GM12878 (cell line): ENCODE measurements around the gene NUP62.

Experiments used
- LARP7 ChIP-seq: fragments of 450-650 bp; IDR thresholded peaks from 2 replicates; pipeline ENCODE4 v1.6.1; 2017; ENCODE audit warnings: mild to moderate bottlenecking
- RAD21 ChIP-seq: IDR thresholded peaks from 2 replicates; pipeline ENCODE4 v1.6.1; 2011; ENCODE audit warnings: mild to moderate bottlenecking, low read depth, low read length, moderate library complexity; ENCODE audit not compliant: insufficient read depth
- TF ChIP-seq, protein P1 (sequence below): IDR thresholded peaks from 2 replicates; pipeline ENCODE4 v1.6.1; 2011; ENCODE audit warnings: borderline replicate concordance, low read depth, mild to moderate bottlenecking, moderate library complexity, low read length; ENCODE audit not compliant: insufficient read depth, poor library complexity, severe bottlenecking

DNA sequence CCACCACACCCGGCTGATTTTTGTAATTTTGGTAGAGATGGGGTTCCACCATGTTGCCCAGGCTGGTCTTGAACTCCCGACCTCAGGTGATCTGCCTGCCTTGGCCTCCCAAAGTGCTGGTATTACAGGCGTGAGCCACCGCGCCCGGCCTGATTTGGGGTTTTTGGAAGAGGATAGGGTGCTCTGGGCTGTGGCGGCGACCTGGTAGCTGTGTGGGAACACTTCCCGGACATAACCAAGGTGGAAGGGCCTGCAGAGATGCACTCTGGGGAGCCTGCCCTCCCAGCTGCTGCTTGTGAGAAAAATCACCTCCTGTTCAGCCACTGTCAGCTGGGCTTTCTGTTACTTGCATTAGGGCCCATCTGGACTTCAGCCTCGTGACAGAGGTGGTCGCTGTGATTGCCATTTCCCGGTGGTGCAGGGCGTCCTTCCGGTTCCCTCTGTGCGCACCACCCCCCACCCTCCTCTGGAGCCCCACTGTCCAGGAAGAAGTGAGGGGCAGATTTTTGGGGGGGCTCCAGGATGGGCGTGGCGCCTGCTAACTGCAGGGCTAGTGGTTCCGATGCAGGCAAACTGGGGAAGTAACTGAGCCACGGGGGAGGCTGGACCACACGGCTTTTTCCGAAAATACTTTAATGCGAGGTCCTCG lies 40.1 kb downstream of the NUP62 start:
- TF ChIP-seq LARP7 (no peak), RAD21 (no peak)
- TF ChIP-seq, protein P1, sequence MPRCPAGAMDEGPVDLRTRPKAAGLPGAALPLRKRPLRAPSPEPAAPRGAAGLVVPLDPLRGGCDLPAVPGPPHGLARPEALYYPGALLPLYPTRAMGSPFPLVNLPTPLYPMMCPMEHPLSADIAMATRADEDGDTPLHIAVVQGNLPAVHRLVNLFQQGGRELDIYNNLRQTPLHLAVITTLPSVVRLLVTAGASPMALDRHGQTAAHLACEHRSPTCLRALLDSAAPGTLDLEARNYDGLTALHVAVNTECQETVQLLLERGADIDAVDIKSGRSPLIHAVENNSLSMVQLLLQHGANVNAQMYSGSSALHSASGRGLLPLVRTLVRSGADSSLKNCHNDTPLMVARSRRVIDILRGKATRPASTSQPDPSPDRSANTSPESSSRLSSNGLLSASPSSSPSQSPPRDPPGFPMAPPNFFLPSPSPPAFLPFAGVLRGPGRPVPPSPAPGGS: no peak
